Fibroblast of villous mesenchyme (primary cell): ENCODE data around the gene AGAP2. TPM values are rescaled to one million over a fixed set of nuclear protein-coding genes. Genes with fewer than 3 reads are reported as not detected.

Experiments
- DNase-seq: peaks from one replicate; pipeline ENCODE4 v3.0.0-alpha.2; 2010; ENCODE audit warnings: low read depth
- H3K4me3 ChIP-seq: 2 replicates; pipeline ENCODE4 v1.5.1; 2011; ENCODE audit warnings: low read depth, mild to moderate bottlenecking, low read length
- CTCF ChIP-seq: IDR thresholded peaks from 2 replicates; pipeline ENCODE4 v1.5.1; 2012; ENCODE audit warnings: low read depth, mild to moderate bottlenecking, low read length; ENCODE audit not compliant: insufficient read depth
- total RNA-seq: library from RNA; depleted of rRNA; stranded (reverse); fragments of >200 nt; gene quantifications from 2 replicates; pipeline ENCODE4 v1.2.3, GENCODE V29; 2012

The AGAP2 gene
- total RNA-seq, 1 donor: 0.43 TPM

GRCh38 chr12:57770734-57771133 lies 32.2 kb upstream of the AGAP2 start:
- TF ChIP-seq CTCF: no peak
- no peak overlapping the region for H3K4me3 ChIP-seq
- DNase-seq: no peak

GRCh38 chr12:57769594-57769993 lies 31.1 kb upstream of the AGAP2 start:
- no peak overlapping the region for H3K4me3 ChIP-seq
- no peak for DNase-seq
- no peak for TF ChIP-seq CTCF

- TF ChIP-seq CTCF: no peak
- no peak for DNase-seq
- H3K4me3 ChIP-seq: no peak overlapping the region
Measured at GRCh38 chr12:57767876-57768275, 29.3 kb upstream of the AGAP2 start.

- TF ChIP-seq CTCF: no peak
- H3K4me3 ChIP-seq: no peak overlapping the region
Measured at GRCh38 chr12:57767305-57767698, 28.8 kb upstream of the AGAP2 start.

DNA sequence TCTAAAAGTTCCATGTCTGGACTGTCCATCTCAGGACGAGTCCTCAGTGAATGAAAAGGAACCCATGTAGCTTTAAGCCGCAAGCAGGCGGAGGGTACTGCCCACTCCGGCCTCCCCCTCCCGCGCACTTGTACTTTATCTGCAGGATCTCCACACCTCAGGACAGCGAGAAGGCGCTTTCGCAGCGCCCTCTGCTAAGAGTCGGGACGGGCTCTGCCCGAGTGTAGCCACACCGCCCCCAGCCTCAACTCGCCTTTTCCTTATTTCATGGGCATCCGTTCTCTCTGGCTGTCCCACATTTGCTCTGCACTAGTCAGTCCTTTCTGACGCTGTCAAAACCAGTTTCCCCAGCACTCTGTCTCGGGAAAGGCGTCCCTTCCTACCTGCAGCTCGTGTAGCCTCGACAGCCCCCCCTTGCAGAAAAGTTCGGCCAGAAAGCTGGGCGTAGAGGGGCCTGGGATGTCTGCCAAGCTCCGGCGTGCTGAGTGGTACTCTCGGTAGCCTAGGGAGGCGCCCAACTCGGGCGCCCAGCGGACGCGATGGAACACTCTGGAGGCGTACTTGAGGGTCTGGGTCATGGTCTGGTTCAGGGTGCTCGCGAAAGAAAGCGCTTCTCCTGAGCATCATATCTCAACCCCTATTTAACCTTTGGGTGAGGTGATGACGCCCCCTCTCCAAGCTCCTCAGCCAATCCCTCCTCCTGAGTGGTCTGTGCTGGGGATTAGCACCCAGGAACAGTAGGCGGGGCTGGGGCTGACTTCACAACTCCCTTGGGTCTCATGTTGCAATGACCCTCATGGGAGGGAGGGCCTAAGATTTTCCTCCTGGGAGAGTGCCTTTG lies 28.1 kb upstream of the AGAP2 start, which contains the start of gene CYP27B1:
Gene CYP27B1, minus strand, starts transcription at position 615 of the 841 bp plus-strand sequence. Its CDS starts 37 bp downstream, at position 578.
- no peak for TF ChIP-seq CTCF
- H3K4me3 ChIP-seq: peak within 1 kb of the TSS; percentile 49
- DNase-seq: peak; percentile 79

More at GRCh38 chr12:57767305-57767698, 28.8 kb upstream of the AGAP2 start:
- DNase-seq: no peak

DNA sequence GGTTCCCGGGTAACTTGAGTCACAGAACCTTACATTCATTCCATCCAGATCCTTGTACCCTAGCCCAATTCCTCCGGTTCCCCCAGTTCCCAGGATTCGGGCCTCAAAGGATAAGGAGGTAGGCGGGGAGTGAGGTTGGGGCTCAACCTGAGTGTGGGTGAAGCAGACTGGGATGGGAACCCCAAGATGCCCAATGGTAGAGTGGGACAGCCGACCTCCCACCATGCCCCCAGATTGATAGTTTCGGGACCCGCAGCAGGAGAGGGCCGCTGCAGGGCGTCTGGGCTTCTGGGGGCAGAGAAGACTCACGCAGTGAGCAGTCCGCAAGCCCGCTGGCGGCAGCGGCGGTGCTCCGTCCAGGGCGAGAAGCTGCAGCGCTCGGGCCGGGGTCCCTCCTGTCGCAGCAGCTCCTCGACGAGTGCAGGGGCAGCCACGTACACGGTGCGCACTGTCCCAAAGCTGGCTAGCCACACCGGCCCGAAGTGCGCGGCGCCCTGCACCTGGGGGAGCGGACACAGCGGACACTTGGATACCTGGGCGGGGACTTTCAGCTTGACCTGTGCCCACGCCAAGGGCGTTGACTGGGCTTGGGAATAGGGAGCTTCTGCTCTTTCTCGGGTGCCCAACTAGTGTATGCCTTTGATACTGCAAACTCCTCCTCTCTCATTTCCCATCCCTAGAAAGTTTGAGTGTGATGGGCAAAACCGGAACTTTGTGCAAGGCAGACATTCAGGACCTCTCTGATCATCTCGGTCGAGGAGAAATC lies 27.3 kb upstream of the AGAP2 start:
- no peak for DNase-seq
- H3K4me3 ChIP-seq: peak overlapping the region; percentile 49
- TF ChIP-seq CTCF: no peak
